Chondrocyte (in vitro differentiated cells): ENCODE data around the gene UBQLN1. TPM values are rescaled to one million over a fixed set of nuclear protein-coding genes. Genes with fewer than 3 reads are reported as not detected.

Experiments used
- DNase-seq: peaks from one replicate; pipeline ENCODE4 v3.0.0; 2021; ENCODE audit warnings: mixed read lengths, low spot score
- H3K27ac Mint-ChIP-seq: one replicate; pipeline ENCODE4 v1.8.0; 2021; ENCODE audit warnings: mild to moderate bottlenecking, moderate library complexity, mixed read lengths; ENCODE audit not compliant: unreplicated experiment
- H3K27me3 Mint-ChIP-seq: 2 replicates; pipeline ENCODE4 v1.8.0; 2021; ENCODE audit warnings: low read depth, mixed read lengths
- H3K36me3 Mint-ChIP-seq: 2 replicates; pipeline ENCODE4 v1.8.0; 2021; ENCODE audit warnings: low read depth, mixed read lengths
- H3K4me1 Mint-ChIP-seq: 2 replicates; pipeline ENCODE4 v1.8.0; 2021; ENCODE audit warnings: low read depth, mild to moderate bottlenecking, mixed read lengths
- H3K4me3 Mint-ChIP-seq: one replicate; pipeline ENCODE4 v1.8.0; 2021; ENCODE audit warnings: mild to moderate bottlenecking, moderate library complexity, mixed read lengths; ENCODE audit not compliant: unreplicated experiment
- H3K9me3 Mint-ChIP-seq: 2 replicates; pipeline ENCODE4 v1.8.0; 2021; ENCODE audit warnings: low read depth, mixed read lengths
- CTCF ChIP-seq: fragments of 200-600 bp; sonication (generic); IDR thresholded peaks from 2 replicates; pipeline ENCODE4 v1.5.0; 2021; ENCODE audit warnings: antibody characterized with exemption, mild to moderate bottlenecking, moderate library complexity
- total RNA-seq: library from RNA; stranded (reverse); gene quantifications from 3 replicates; pipeline ENCODE4 v1.2.1, GENCODE V29; 2021

Gene UBQLN1
- total RNA-seq, 1 donor from 2014 or later: 83.4 TPM

GRCh38 chr9:83656952-83657351, 50.8 kb downstream of the UBQLN1 start:
- Mint-ChIP-seq H3K27me3 (no peaks in the 10 kb centered on the region), H3K27ac (no peak overlapping the region), H3K4me1 (no peaks in the 10 kb centered on the region), H3K36me3 (peaks cover 28% of the 10 kb centered on the region), H3K4me3 (no peak overlapping the region), H3K9me3 (peaks cover 3% of the 10 kb centered on the region)
- TF ChIP-seq CTCF: no peak
- DNase-seq: no peak

GRCh38 chr9:83656032-83656680, 51.6 kb downstream of the UBQLN1 start:
- Mint-ChIP-seq H3K4me3 (no peak overlapping the region), H3K9me3 (peaks cover 6% of the 10 kb centered on the region), H3K36me3 (peaks cover 32% of the 10 kb centered on the region), H3K27me3 (no peaks in the 10 kb centered on the region), H3K4me1 (no peaks in the 10 kb centered on the region), H3K27ac (no peak overlapping the region)
- DNase-seq: no peak
- TF ChIP-seq CTCF: no peak

- Mint-ChIP-seq H3K9me3 (peaks cover 6% of the 10 kb centered on the region), H3K4me3 (no peak overlapping the region), H3K36me3 (peaks cover 34% of the 10 kb centered on the region), H3K4me1 (no peaks in the 10 kb centered on the region), H3K27me3 (no peaks in the 10 kb centered on the region), H3K27ac (no peak overlapping the region)
- DNase-seq: no peak
- TF ChIP-seq CTCF: no peak
These were observed 52.3 kb downstream of the UBQLN1 start for GRCh38 chr9:83655433-83655832.

- H3K36me3 Mint-ChIP-seq: peaks cover 37% of the 10 kb centered on the region
- no peak for TF ChIP-seq CTCF
- H3K4me3 Mint-ChIP-seq: no peak overlapping the region
- H3K27me3 Mint-ChIP-seq: no peaks in the 10 kb centered on the region
- no peaks in the 10 kb centered on the region for H3K4me1 Mint-ChIP-seq
- no peak for DNase-seq
- H3K9me3 Mint-ChIP-seq: peaks cover 6% of the 10 kb centered on the region
- no peak overlapping the region for H3K27ac Mint-ChIP-seq
These were observed 55.3 kb downstream of the UBQLN1 start for GRCh38 chr9:83652433-83652832.

GRCh38 chr9:83651558-83651957, 56.2 kb downstream of the UBQLN1 start:
- no peak for TF ChIP-seq CTCF
- H3K9me3 Mint-ChIP-seq: peaks cover 6% of the 10 kb centered on the region
- no peak overlapping the region for H3K27ac Mint-ChIP-seq
- no peaks in the 10 kb centered on the region for H3K27me3 Mint-ChIP-seq
- no peak for DNase-seq
- no peaks in the 10 kb centered on the region for H3K4me1 Mint-ChIP-seq
- no peak overlapping the region for H3K4me3 Mint-ChIP-seq
- H3K36me3 Mint-ChIP-seq: peaks cover 37% of the 10 kb centered on the region
